Liver (tissue), 9 donors: ENCODE results near the gene TPGS2. TPM values are rescaled to one million over a fixed set of nuclear protein-coding genes. Genes with fewer than 3 reads are reported as not detected.

Experiments used
- DNase-seq: peaks from one replicate; pipeline ENCODE4 v3.0.0-alpha.2; 2017; ENCODE audit warnings: low spot score
- H3K27ac ChIP-seq, 2 donors: one replicate each; pipeline ENCODE4 v1.7.0; 2013; ENCODE audit warnings: inconsistent platforms in 2 of 2, low read length in 2 of 2, control low read depth in 1 of 2, low read depth in 1 of 2, mild to moderate bottlenecking in 1 of 2
- H3K27me3 ChIP-seq, 4 donors: one replicate each; pipeline versions ENCODE4 v1.6.1 to v1.7.0; 2013; ENCODE audit warnings: low read length in 3 of 4, inconsistent platforms in 1 of 4, mild to moderate bottlenecking in 1 of 4, moderate library complexity in 1 of 4; ENCODE audit not compliant: control insufficient read depth in 4 of 4, insufficient read depth in 4 of 4
- H3K36me3 ChIP-seq, 4 donors: one replicate each; pipeline versions ENCODE4 v1.6.1 to v1.7.0; 2013; ENCODE audit warnings: low read length in 3 of 4, mild to moderate bottlenecking in 3 of 4, low read depth in 1 of 4, moderate library complexity in 1 of 4; ENCODE audit not compliant: control insufficient read depth in 4 of 4, insufficient read depth in 3 of 4
- H3K4me1 ChIP-seq, 4 donors: one replicate each; pipeline versions ENCODE4 v1.6.1 to v1.7.0; 2013; ENCODE audit warnings: low read length in 3 of 4, mild to moderate bottlenecking in 3 of 4, moderate library complexity in 1 of 4; ENCODE audit not compliant: control insufficient read depth in 4 of 4, insufficient read depth in 4 of 4
- H3K4me3 ChIP-seq, 3 donors: one replicate each; pipeline versions ENCODE4 v1.6.1 to v1.7.0; 2013; ENCODE audit warnings: low read length in 3 of 3, control low read depth in 1 of 3, low read depth in 1 of 3, mild to moderate bottlenecking in 1 of 3
- H3K9ac ChIP-seq, 2 donors: one replicate each; pipeline ENCODE4 v1.7.0; 2013; ENCODE audit warnings: low read length in 2 of 2, mild to moderate bottlenecking in 2 of 2, moderate library complexity in 2 of 2, control low read depth in 1 of 2, low read depth in 1 of 2
- H3K9me3 ChIP-seq, 4 donors: one replicate each; pipeline versions ENCODE4 v1.6.1 to v1.7.0; 2013; ENCODE audit warnings: low read length in 3 of 4; ENCODE audit not compliant: control insufficient read depth in 4 of 4
- ATF3 ChIP-seq: IDR thresholded peaks from 2 replicates; pipeline ENCODE4 v1.6.1; 2016; ENCODE audit warnings: antibody characterized with exemption
- CTCF ChIP-seq: fragments of 150-350 bp; IDR thresholded peaks from 2 replicates; pipeline ENCODE4 v1.5.1; 2017; ENCODE audit warnings: improper control_type of control experiment, low read depth, low read length; ENCODE audit not compliant: missing input control
- EGR1 ChIP-seq, 2 donors: IDR thresholded peaks; 2 replicates each; pipeline ENCODE4 v1.6.1; 2016 to 2018; ENCODE audit warnings: antibody characterized with exemption in 2 of 2, low read depth in 2 of 2
- FOXA1 ChIP-seq: IDR thresholded peaks from 2 replicates; pipeline ENCODE4 v1.6.1; 2016; ENCODE audit warnings: antibody characterized with exemption
- FOXA2 ChIP-seq: IDR thresholded peaks from 2 replicates; pipeline ENCODE4 v1.6.1; 2016; ENCODE audit warnings: antibody characterized with exemption
- GABPA ChIP-seq, 2 donors: IDR thresholded peaks in 1 of 2; conservative IDR thresholded peaks in 1 of 2; 2 replicates each; pipeline ENCODE4 v1.6.1; 2016; ENCODE audit warnings: antibody characterized with exemption in 2 of 2, mild to moderate bottlenecking in 1 of 2, moderate library complexity in 1 of 2
- HNF4A ChIP-seq, 2 donors: conservative IDR thresholded peaks; 2 replicates each; pipeline ENCODE4 v1.6.1; 2016; ENCODE audit warnings: antibody characterized with exemption in 2 of 2, mild to moderate bottlenecking in 2 of 2
- HNF4G ChIP-seq: IDR thresholded peaks from 2 replicates; pipeline ENCODE4 v1.6.1; 2016; ENCODE audit warnings: antibody characterized with exemption
- MAX ChIP-seq: IDR thresholded peaks from 2 replicates; pipeline ENCODE4 v1.6.1; 2016; ENCODE audit warnings: antibody characterized with exemption
- NR2F2 ChIP-seq: IDR thresholded peaks from 2 replicates; pipeline ENCODE4 v1.6.1; 2016; ENCODE audit warnings: antibody characterized with exemption
- RAD21 ChIP-seq, 2 donors: IDR thresholded peaks; 2 replicates each; pipeline ENCODE4 v1.6.1; 2016; ENCODE audit warnings: antibody characterized with exemption in 2 of 2, mild to moderate bottlenecking in 2 of 2
- REST ChIP-seq: IDR thresholded peaks from 2 replicates; pipeline ENCODE4 v1.6.1; 2016; ENCODE audit warnings: antibody characterized with exemption, mild to moderate bottlenecking
- RXRA ChIP-seq, 2 donors: IDR thresholded peaks; 2 replicates each; pipeline ENCODE4 v1.6.1; 2017 to 2018; ENCODE audit warnings: antibody characterized with exemption in 2 of 2, mild to moderate bottlenecking in 1 of 2
- SP1 ChIP-seq: IDR thresholded peaks from 2 replicates; pipeline ENCODE4 v1.6.1; 2018; ENCODE audit warnings: antibody characterized with exemption, mild to moderate bottlenecking
- TAF1 ChIP-seq: conservative IDR thresholded peaks from 2 replicates; pipeline ENCODE4 v1.6.1; 2016; ENCODE audit warnings: antibody characterized with exemption, mild to moderate bottlenecking
- YY1 ChIP-seq: IDR thresholded peaks from 2 replicates; pipeline ENCODE4 v1.6.1; 2016; ENCODE audit warnings: antibody characterized with exemption, mild to moderate bottlenecking
- ZBTB33 ChIP-seq: IDR thresholded peaks from 2 replicates; pipeline ENCODE4 v1.6.1; 2016; ENCODE audit warnings: antibody characterized with exemption
- WGBS: extraction: QIAGEN DNeasy Blood & Tissue Kit; methylation state at CpG from one replicate; pipeline ENCODE4 v1.1.7; 2013; 5-methylcytosine and 5-hydroxymethylcytosine counted together
- polyA plus RNA-seq, 2 donors: library from polyadenylated mRNA; stranded (reverse) in 1 of 2; unstranded in 1 of 2; fragments of 200-250 nt in 1 of 2; fragments of >200 nt in 1 of 2; fragmentation: Nextera tagmentation in 1 of 2; extraction: Ambion mirVana in 1 of 2; gene quantifications; one replicate each; pipeline versions ENCODE4 v1.2.1 to v1.2.3, GENCODE V29; 2013 to 2015
- total RNA-seq, 2 donors: library from RNA; depleted of rRNA; stranded (reverse); fragments of >200 nt; gene quantifications; one replicate each; pipeline ENCODE4 v1.2.3, GENCODE V29; 2014
- donor health status: healthy.
- donor health status: healthy.
- donor health status: healthy.
- donor health status: healthy.
- donor health status: healthy.

Gene TPGS2
- total and polyA plus RNA-seq, 4 donors: 20.2 to 57.4 (median 21.2) TPM

GRCh38 chr18:36759167-36759776, 69.5 kb downstream of the TPGS2 start:
- TF ChIP-seq RXRA (IDR thresholded peaks at IDR 0.05) (no peak), FOXA1 (no peak), HNF4A (conservative IDR thresholded peaks at IDR 0.05) (no peak), EGR1 (IDR thresholded peaks at IDR 0.05; ENCODE audit: low read depth in 2 of 2) (no peak), REST (no peak), GABPA (IDR thresholded peaks at IDR 0.05 in 1 of 2, conservative IDR thresholded peaks at IDR 0.05 in 1 of 2) (no peak), ATF3 (no peak), MAX (no peak), ZBTB33 (no peak), YY1 (no peak)
- no peak overlapping the region for H3K9ac ChIP-seq
- no peaks in the 10 kb centered on the region for H3K9me3 ChIP-seq
- no peaks in the 10 kb centered on the region for H3K36me3 ChIP-seq
- 41% methylated on average over 6 of the region's 6 CpGs for WGBS
- H3K4me3 ChIP-seq: no peak overlapping the region
- no peak for DNase-seq
- H3K4me1 ChIP-seq: no peaks in the 10 kb centered on the region
- H3K27ac ChIP-seq: no peak overlapping the region
- H3K27me3 ChIP-seq: no peaks in the 10 kb centered on the region

GRCh38 chr18:36758623-36759022, 70.2 kb downstream of the TPGS2 start:
- no peak for DNase-seq
- Histone ChIP-seq H3K4me1 (no peaks in the 10 kb centered on the region), H3K4me3 (no peak overlapping the region), H3K9ac (no peak overlapping the region), H3K36me3 (no peaks in the 10 kb centered on the region), H3K27ac (no peak overlapping the region), H3K9me3 (no peaks in the 10 kb centered on the region), H3K27me3 (no peaks in the 10 kb centered on the region)
- 79% methylated on average over 10 of the region's 10 CpGs for WGBS
- TF ChIP-seq CTCF: no peak
- TF ChIP-seq SP1: no peak
- TF ChIP-seq HNF4G: no peak
- TF ChIP-seq REST: no peak
- no peak for TF ChIP-seq RAD21 (IDR thresholded peaks at IDR 0.05)
- no peak for TF ChIP-seq NR2F2
- no peak for TF ChIP-seq RXRA (IDR thresholded peaks at IDR 0.05)
- TF ChIP-seq ZBTB33: no peak
- no peak for TF ChIP-seq MAX
- TF ChIP-seq TAF1: no peak
- no peak for TF ChIP-seq FOXA2
- TF ChIP-seq ATF3: no peak
- TF ChIP-seq GABPA (IDR thresholded peaks at IDR 0.05 in 1 of 2, conservative IDR thresholded peaks at IDR 0.05 in 1 of 2): no peak
- no peak for TF ChIP-seq EGR1 (IDR thresholded peaks at IDR 0.05; ENCODE audit: low read depth in 2 of 2)
